ENCODE results near the gene ACTR3C. TPM values are rescaled to one million over a fixed set of nuclear protein-coding genes. Genes with fewer than 3 reads are reported as not detected.
A peak's percentile ranks its signal among the peaks of the same experiment; 100 is the strongest.

Gene ACTR3C
- 10 to 100 TPM in 1 of 4 donors, 1 to 10 TPM in 3; 4.3 to 10.1 (median 4.8) TPM for total RNA-seq

DNA sequence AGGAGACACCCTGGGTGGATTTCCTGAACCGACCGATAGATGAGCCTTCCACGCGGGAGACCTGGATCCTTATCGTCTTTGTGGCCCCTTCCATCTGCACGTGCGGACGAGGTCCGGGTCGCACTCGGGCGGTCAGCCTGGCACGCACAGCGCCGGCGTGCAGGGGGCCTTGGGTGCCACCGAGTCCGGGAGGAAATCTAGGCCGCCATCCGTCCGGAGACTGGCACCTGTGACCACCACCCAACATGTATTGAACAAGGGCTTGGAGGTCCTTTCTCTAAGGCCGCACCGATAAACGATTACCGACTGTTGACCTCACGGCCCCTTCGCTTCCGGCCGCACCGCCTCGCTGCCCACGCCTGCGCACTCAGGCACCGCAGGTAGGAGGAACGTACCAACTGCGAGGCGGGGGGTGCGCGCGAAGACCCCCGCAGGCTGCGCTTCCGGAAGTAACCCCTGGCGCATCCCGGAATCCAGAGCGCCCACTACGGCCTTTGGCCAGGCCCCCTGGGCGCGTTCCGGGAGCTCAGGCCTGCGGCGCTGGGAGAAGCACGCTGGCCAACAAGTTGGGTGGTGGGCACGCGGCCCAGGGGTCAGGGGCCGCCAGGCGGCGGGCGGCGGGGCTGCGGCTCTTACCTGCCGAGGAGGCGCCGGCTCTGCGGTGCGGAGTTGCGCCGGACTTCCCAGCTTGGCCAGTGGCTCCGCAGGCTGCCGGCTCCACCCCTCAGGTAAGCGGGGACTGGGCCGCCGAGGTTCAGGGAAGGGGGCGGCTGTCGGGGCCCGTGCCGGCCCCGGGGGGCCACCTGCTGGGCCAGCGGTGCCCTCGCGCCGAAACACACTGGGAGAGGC lies at the start of gene ACTR3C, which contains the start of gene LRRC61:
Gene ACTR3C (minus strand): TSS at position 713 of the 849 bp plus-strand sequence. CDS start 28,249 bp downstream, outside the sequence.
Gene LRRC61 (plus strand): TSS at position 523 of the 849 bp plus-strand sequence. CDS start 13,507 bp downstream, outside the sequence.
- Histone ChIP-seq H3K36me3 (peaks cover 0 to 27% (median 6%) of the 10 kb centered on the region in 4 donors), H3K4me1 (peaks cover 0 to 34% (median 29%) of the 10 kb centered on the region in 4 donors), H3K9me3 (no peaks in the 10 kb centered on the region), H3K27me3 (no peaks in the 10 kb centered on the region), H3K4me3 (peak within 1 kb of the TSS; percentile 80 to 97 (median 88)), H3K27ac (replicated peaks in 1 of 4) (peak within 1 kb of the TSS; percentile 85 to 91 (median 88))
- intact Hi-C loops (cut with DNase I): no loop called here
- peak; percentile 25 to 54 for TF ChIP-seq POLR2AphosphoS5 (IDR thresholded peaks at IDR 0.05)
- TF ChIP-seq, protein P1, sequence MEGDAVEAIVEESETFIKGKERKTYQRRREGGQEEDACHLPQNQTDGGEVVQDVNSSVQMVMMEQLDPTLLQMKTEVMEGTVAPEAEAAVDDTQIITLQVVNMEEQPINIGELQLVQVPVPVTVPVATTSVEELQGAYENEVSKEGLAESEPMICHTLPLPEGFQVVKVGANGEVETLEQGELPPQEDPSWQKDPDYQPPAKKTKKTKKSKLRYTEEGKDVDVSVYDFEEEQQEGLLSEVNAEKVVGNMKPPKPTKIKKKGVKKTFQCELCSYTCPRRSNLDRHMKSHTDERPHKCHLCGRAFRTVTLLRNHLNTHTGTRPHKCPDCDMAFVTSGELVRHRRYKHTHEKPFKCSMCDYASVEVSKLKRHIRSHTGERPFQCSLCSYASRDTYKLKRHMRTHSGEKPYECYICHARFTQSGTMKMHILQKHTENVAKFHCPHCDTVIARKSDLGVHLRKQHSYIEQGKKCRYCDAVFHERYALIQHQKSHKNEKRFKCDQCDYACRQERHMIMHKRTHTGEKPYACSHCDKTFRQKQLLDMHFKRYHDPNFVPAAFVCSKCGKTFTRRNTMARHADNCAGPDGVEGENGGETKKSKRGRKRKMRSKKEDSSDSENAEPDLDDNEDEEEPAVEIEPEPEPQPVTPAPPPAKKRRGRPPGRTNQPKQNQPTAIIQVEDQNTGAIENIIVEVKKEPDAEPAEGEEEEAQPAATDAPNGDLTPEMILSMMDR (IDR thresholded peaks at IDR 0.05): no peak
- 14% methylated on average over 8 of the region's 82 CpGs for WGBS
- no peak for DNase-seq (ENCODE audit: extremely low spot score)

DNA sequence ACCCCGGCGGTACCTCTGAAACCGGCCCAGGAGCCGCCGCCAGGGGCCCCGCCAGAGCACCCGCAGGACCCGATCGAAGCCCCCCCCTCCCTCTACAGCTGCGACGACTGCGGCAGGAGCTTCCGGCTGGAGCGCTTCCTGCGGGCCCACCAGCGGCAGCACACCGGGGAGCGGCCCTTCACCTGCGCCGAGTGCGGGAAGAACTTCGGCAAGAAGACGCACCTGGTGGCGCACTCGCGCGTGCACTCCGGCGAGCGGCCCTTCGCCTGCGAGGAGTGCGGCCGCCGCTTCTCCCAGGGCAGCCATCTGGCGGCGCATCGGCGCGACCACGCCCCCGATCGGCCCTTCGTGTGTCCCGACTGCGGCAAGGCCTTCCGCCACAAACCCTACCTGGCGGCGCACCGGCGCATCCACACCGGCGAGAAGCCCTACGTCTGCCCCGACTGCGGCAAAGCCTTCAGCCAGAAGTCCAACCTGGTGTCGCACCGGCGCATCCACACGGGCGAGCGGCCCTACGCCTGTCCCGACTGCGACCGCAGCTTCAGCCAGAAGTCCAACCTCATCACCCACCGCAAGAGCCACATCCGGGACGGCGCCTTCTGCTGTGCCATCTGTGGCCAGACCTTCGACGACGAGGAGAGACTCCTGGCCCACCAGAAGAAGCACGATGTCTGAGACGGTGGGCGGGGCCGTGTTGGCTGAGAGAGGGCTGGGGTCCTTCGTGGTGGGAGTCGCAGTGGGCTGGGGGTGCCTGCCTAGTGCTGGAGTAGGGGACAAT lies 49.1 kb upstream of the ACTR3C start:
- intact Hi-C loops (cut with DNase I): no loop called here
- H3K27me3 ChIP-seq: no peaks in the 10 kb centered on the region
- TF ChIP-seq EP300 (IDR thresholded peaks at IDR 0.05): no peak
- TF ChIP-seq POLR2A (IDR thresholded peaks at IDR 0.05; ENCODE audit: low read depth): no peak
- TF ChIP-seq, protein P1 (IDR thresholded peaks at IDR 0.05): no peak
- TF ChIP-seq POLR2AphosphoS5 (IDR thresholded peaks at IDR 0.05): no peak
- H3K36me3 ChIP-seq: peaks cover 19 to 48% (median 43%) of the 10 kb centered on the region in 4 donors
- no peak overlapping the region for H3K4me3 ChIP-seq
- peaks cover 44 to 55% (median 52%) of the 10 kb centered on the region in 4 donors for H3K4me1 ChIP-seq
- WGBS: 86% methylated on average over 11 of the region's 79 CpGs
- no peaks in the 10 kb centered on the region for H3K9me3 ChIP-seq
- no peak for DNase-seq (ENCODE audit: extremely low spot score)
- peak overlapping the region in 2 of 4 donors; percentile 27 to 35 for H3K27ac ChIP-seq (replicated peaks in 1 of 4)

DNA sequence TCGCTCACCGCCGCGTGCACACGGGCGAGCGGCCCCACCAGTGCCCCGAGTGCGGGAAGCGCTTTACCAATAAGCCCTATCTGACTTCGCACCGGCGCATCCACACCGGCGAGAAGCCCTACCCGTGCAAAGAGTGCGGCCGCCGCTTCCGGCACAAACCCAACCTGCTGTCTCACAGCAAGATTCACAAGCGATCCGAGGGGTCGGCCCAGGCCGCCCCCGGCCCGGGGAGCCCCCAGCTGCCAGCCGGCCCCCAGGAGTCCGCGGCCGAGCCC lies 48.6 kb upstream of the ACTR3C start:
- Histone ChIP-seq H3K4me1 (peaks cover 44 to 57% (median 53%) of the 10 kb centered on the region in 4 donors), H3K27me3 (no peaks in the 10 kb centered on the region), H3K9me3 (no peaks in the 10 kb centered on the region), H3K27ac (replicated peaks in 1 of 4) (no peak overlapping the region), H3K4me3 (no peak overlapping the region), H3K36me3 (peaks cover 19 to 48% (median 43%) of the 10 kb centered on the region in 4 donors)
- no peak for DNase-seq (ENCODE audit: extremely low spot score)
- no peak for TF ChIP-seq POLR2AphosphoS5 (IDR thresholded peaks at IDR 0.05)
- TF ChIP-seq, protein P1 (IDR thresholded peaks at IDR 0.05): no peak
- no peak for TF ChIP-seq POLR2A (IDR thresholded peaks at IDR 0.05; ENCODE audit: low read depth)
- no peak for TF ChIP-seq EP300 (IDR thresholded peaks at IDR 0.05)
- intact Hi-C loops (cut with DNase I): no loop called here
- WGBS: 89% methylated on average over 11 of the region's 30 CpGs

DNA sequence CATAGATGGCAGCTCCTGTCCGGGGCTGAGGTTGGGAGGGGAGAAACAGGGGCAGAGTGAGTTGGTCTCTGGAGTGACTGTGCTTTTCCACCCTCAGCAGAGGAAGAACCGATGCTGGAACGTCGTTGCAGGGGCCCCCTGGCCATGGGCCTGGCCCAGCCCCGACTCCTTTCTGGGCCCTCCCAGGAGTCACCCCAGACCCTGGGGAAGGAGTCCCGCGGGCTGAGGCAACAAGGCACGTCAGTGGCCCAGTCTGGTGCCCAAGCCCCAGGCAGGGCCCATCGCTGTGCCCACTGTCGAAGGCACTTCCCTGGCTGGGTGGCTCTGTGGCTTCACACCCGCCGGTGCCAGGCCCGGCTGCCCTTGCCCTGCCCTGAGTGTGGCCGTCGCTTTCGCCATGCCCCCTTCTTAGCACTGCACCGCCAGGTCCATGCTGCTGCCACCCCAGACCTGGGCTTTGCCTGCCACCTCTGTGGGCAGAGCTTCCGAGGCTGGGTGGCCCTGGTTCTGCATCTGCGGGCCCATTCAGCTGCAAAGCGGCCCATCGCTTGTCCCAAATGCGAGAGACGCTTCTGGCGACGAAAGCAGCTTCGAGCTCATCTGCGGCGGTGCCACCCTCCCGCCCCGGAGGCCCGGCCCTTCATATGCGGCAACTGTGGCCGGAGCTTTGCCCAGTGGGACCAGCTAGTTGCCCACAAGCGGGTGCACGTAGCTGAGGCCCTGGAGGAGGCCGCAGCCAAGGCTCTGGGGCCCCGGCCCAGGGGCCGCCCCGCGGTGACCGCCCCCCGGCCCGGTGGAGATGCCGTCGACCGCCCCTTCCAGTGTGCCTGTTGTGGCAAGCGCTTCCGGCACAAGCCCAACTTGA lies 48.0 kb upstream of the ACTR3C start:
- Histone ChIP-seq H3K27ac (replicated peaks in 1 of 4) (peak overlapping the region; percentile 25 to 98 (median 92)), H3K27me3 (no peaks in the 10 kb centered on the region), H3K36me3 (peaks cover 19 to 48% (median 43%) of the 10 kb centered on the region in 4 donors), H3K4me1 (peaks cover 44 to 57% (median 53%) of the 10 kb centered on the region in 4 donors), H3K9me3 (no peaks in the 10 kb centered on the region), H3K4me3 (no peak overlapping the region)
- DNase-seq (ENCODE audit: extremely low spot score): no peak
- WGBS: 81% methylated on average over 19 of the region's 48 CpGs
- no peak for TF ChIP-seq EP300 (IDR thresholded peaks at IDR 0.05)
- TF ChIP-seq POLR2AphosphoS5 (IDR thresholded peaks at IDR 0.05): no peak
- TF ChIP-seq, protein P1 (IDR thresholded peaks at IDR 0.05): no peak
- no peak for TF ChIP-seq POLR2A (IDR thresholded peaks at IDR 0.05; ENCODE audit: low read depth)
- intact Hi-C loops (cut with DNase I): no loop called here
